NCI-H187 (cell line): ENCODE data around the gene ISYNA1.

Experiments used
- DNase-seq, 2 experiments: peaks; one replicate each; lab custom pipeline; 2025; lab: John Stamatoyannopoulos, UW

Gene ISYNA1

GRCh38 chr19:18431351-18432197, 6.4 kb downstream of the ISYNA1 start:
- no peak for DNase-seq

GRCh38 chr19:18430417-18431144, 7.4 kb downstream of the ISYNA1 start:
- no peak for DNase-seq

- no peak for DNase-seq
Measured at GRCh38 chr19:18429717-18430416, 8.1 kb downstream of the ISYNA1 start.

- DNase-seq = peak; percentile 81 to 83
Measured at GRCh38 chr19:18428787-18429674, 8.9 kb downstream of the ISYNA1 start.

GRCh38 chr19:18428173-18428786, 9.7 kb downstream of the ISYNA1 start:
- DNase-seq = no peak

GRCh38 chr19:18427743-18428113, 10.2 kb downstream of the ISYNA1 start:
- DNase-seq = no peak

GRCh38 chr19:18427080-18427742, 10.7 kb downstream of the ISYNA1 start:
- DNase-seq = no peak

GRCh38 chr19:18426416-18426767, 11.5 kb downstream of the ISYNA1 start:
- DNase-seq = no peak

GRCh38 chr19:18425515-18426415, 12.2 kb downstream of the ISYNA1 start:
- no peak for DNase-seq

- DNase-seq = no peak
Measured at GRCh38 chr19:18424890-18425514, 12.9 kb downstream of the ISYNA1 start.

- no peak for DNase-seq
Measured at GRCh38 chr19:18424122-18424889, 13.6 kb downstream of the ISYNA1 start.

GRCh38 chr19:18423258-18424020, 14.5 kb downstream of the ISYNA1 start:
- DNase-seq = no peak

- no peak for DNase-seq
Measured at GRCh38 chr19:18422530-18423191, 15.3 kb downstream of the ISYNA1 start.

- no peak for DNase-seq
Measured at GRCh38 chr19:18421371-18421959, 16.5 kb downstream of the ISYNA1 start.

- no peak for DNase-seq
Measured at GRCh38 chr19:18420930-18421329, 17.0 kb downstream of the ISYNA1 start.

GRCh38 chr19:18419699-18420460, 18.1 kb downstream of the ISYNA1 start:
- DNase-seq = no peak
